H9 (cell line): ENCODE data around the gene FHL1. TPM values are rescaled to one million over a fixed set of nuclear protein-coding genes. Genes with fewer than 3 reads are reported as not detected.

Experiments
- DNase-seq: peaks from one replicate; pipeline ENCODE4 v3.0.0-alpha.2; 2017
- H2AFZ ChIP-seq: one replicate; pipeline ENCODE4 v1.6.1; 2013; ENCODE audit warnings: mild to moderate bottlenecking, low read length, control low read depth, moderate library complexity
- H2AK5ac ChIP-seq: 2 replicates; pipeline ENCODE4 v1.6.1; 2013; ENCODE audit warnings: low read length, control low read depth, mixed read lengths; ENCODE audit not compliant: insufficient read length
- H2BK120ac ChIP-seq: one replicate; pipeline ENCODE4 v1.6.1; 2013; ENCODE audit warnings: low read depth, mild to moderate bottlenecking, low read length, control low read depth, inconsistent platforms; ENCODE audit not compliant: poor library complexity, severe bottlenecking
- H2BK12ac ChIP-seq: 2 replicates; pipeline ENCODE4 v1.6.1; 2013; ENCODE audit warnings: low read length, control low read depth, mixed read lengths, low read depth; ENCODE audit not compliant: insufficient read length
- H2BK15ac ChIP-seq: 2 replicates; pipeline ENCODE4 v1.6.1; 2013; ENCODE audit warnings: low read depth, low read length, control low read depth
- H2BK20ac ChIP-seq: one replicate; pipeline ENCODE4 v1.6.1; 2013; ENCODE audit warnings: low read depth, mild to moderate bottlenecking, low read length, control low read depth, inconsistent platforms; ENCODE audit not compliant: poor library complexity, severe bottlenecking
- H2BK5ac ChIP-seq: 2 replicates; pipeline ENCODE4 v1.6.1; 2013; ENCODE audit warnings: low read length, control low read depth, mixed read lengths; ENCODE audit not compliant: insufficient read length
- H3K14ac ChIP-seq: 2 replicates; pipeline ENCODE4 v1.6.1; 2013; ENCODE audit warnings: low read length, control low read depth; ENCODE audit not compliant: insufficient read depth
- H3K18ac ChIP-seq: 2 replicates; pipeline ENCODE4 v1.6.1; 2013; ENCODE audit warnings: low read depth, mild to moderate bottlenecking, mixed read lengths, low read length, control low read depth; ENCODE audit not compliant: insufficient read length
- H3K23ac ChIP-seq: 2 replicates; pipeline ENCODE4 v1.6.1; 2013; ENCODE audit warnings: low read length, control low read depth, mixed read lengths, low read depth; ENCODE audit not compliant: insufficient read length
- H3K23me2 ChIP-seq: 2 replicates; pipeline ENCODE4 v1.6.1; 2013; ENCODE audit warnings: low read depth, mild to moderate bottlenecking, mixed read lengths, low read length, control low read depth; ENCODE audit not compliant: insufficient read length, poor library complexity, severe bottlenecking
- H3K27ac ChIP-seq: 2 replicates; pipeline ENCODE4 v1.5.1; 2013; ENCODE audit warnings: low read length, control low read depth, mixed read lengths, low read depth; ENCODE audit not compliant: insufficient read length
- H3K27me3 ChIP-seq: 2 replicates; pipeline ENCODE4 v1.6.1; 2013; ENCODE audit warnings: low read length, control low read depth, inconsistent platforms; ENCODE audit not compliant: insufficient read depth
- H3K4ac ChIP-seq: 2 replicates; pipeline ENCODE4 v1.6.1; 2013; ENCODE audit warnings: low read depth, mild to moderate bottlenecking, control low read depth, inconsistent platforms, low read length, moderate library complexity
- H3K4me1 ChIP-seq: 2 replicates; pipeline ENCODE4 v1.6.1; 2013; ENCODE audit warnings: low read length, control low read depth, inconsistent platforms; ENCODE audit not compliant: insufficient read depth
- H3K4me2 ChIP-seq: 2 replicates; pipeline ENCODE4 v1.6.1; 2013; ENCODE audit warnings: low read length, control low read depth, mixed read lengths; ENCODE audit not compliant: insufficient read length, insufficient read depth
- H3K56ac ChIP-seq: 2 replicates; pipeline ENCODE4 v1.6.1; 2013; ENCODE audit warnings: low read depth, mild to moderate bottlenecking, mixed read lengths, low read length, control low read depth; ENCODE audit not compliant: insufficient read length
- H3K79me1 ChIP-seq: 2 replicates; pipeline ENCODE4 v1.6.1; 2013; ENCODE audit warnings: low read depth, mild to moderate bottlenecking, moderate library complexity, low read length, control low read depth, inconsistent platforms; ENCODE audit not compliant: insufficient read depth, poor library complexity, severe bottlenecking
- H3K79me2 ChIP-seq: 2 replicates; pipeline ENCODE4 v1.6.1; 2013; ENCODE audit warnings: low read length, control low read depth, inconsistent platforms; ENCODE audit not compliant: insufficient read depth
- H3K9ac ChIP-seq: 2 replicates; pipeline ENCODE4 v1.6.1; 2013; ENCODE audit warnings: low read length, control low read depth, mixed read lengths; ENCODE audit not compliant: insufficient read length; ENCODE audit errors: extremely low read depth
- H3K9me3 ChIP-seq: one replicate; pipeline ENCODE4 v1.6.1; 2013; ENCODE audit warnings: low read depth, low read length, inconsistent platforms; ENCODE audit not compliant: control insufficient read depth
- H3T11ph ChIP-seq: one replicate; pipeline ENCODE4 v1.6.1; 2013; ENCODE audit warnings: mild to moderate bottlenecking, low read length, control low read depth, inconsistent platforms
- H4K20me1 ChIP-seq: one replicate; pipeline ENCODE4 v1.6.1; 2013; ENCODE audit not compliant: control insufficient read depth, insufficient read length, insufficient read depth
- H4K5ac ChIP-seq: 2 replicates; pipeline ENCODE4 v1.6.1; 2013; ENCODE audit warnings: low read depth, mild to moderate bottlenecking, mixed read lengths, low read length, control low read depth; ENCODE audit not compliant: insufficient read length
- H4K8ac ChIP-seq: replicated peaks from 2 replicates; pipeline ENCODE4 v1.6.1; 2013; ENCODE audit warnings: low read length, control low read depth, mixed read lengths, low read depth; ENCODE audit not compliant: insufficient read length
- H4K91ac ChIP-seq: 2 replicates; pipeline ENCODE4 v1.6.1; 2013; ENCODE audit warnings: low read depth, mild to moderate bottlenecking, moderate library complexity, mixed read lengths, low read length, control low read depth; ENCODE audit not compliant: insufficient read length
- H3K27ac Mint-ChIP-seq, 3 experiments: 2 replicates in 2 of 3; 3 replicates in 1 of 3; pipeline ENCODE4 v1.8.0; 2020 to 2021; ENCODE audit warnings: mixed read lengths in 3 of 3, mild to moderate bottlenecking in 1 of 3, moderate library complexity in 1 of 3
- H3K27me3 Mint-ChIP-seq: 2 replicates; pipeline ENCODE4 v1.8.0; 2021; ENCODE audit warnings: low read depth, mild to moderate bottlenecking, moderate library complexity, mixed read lengths
- H3K36me3 Mint-ChIP-seq, 3 experiments: 2 replicates in 2 of 3; 3 replicates in 1 of 3; pipeline ENCODE4 v1.8.0; 2020 to 2021; ENCODE audit warnings: low read depth in 3 of 3, mixed read lengths in 3 of 3; ENCODE audit not compliant: insufficient read depth in 1 of 3
- H3K4me1 Mint-ChIP-seq, 2 experiments: 2 replicates each; pipeline ENCODE4 v1.8.0; 2020; ENCODE audit warnings: mixed read lengths in 2 of 2
- H3K4me3 Mint-ChIP-seq, 2 experiments: 2 replicates in 1 of 2; 3 replicates in 1 of 2; pipeline ENCODE4 v1.8.0; 2020 to 2021; ENCODE audit warnings: mild to moderate bottlenecking in 2 of 2, mixed read lengths in 2 of 2, moderate library complexity in 1 of 2
- H3K9me3 Mint-ChIP-seq, 2 experiments: 2 replicates in 1 of 2; 3 replicates in 1 of 2; pipeline ENCODE4 v1.8.0; 2020; ENCODE audit warnings: mild to moderate bottlenecking in 2 of 2, mixed read lengths in 2 of 2, moderate library complexity in 1 of 2
- WGBS: extraction: QIAGEN DNeasy Blood & Tissue Kit; methylation state at CpG from one replicate; pipeline ENCODE4 v1.1.7; 2013; ENCODE audit warnings: missing lambda C conversion rate, low lambda C conversion rate, mixed read lengths; ENCODE audit not compliant: insufficient read length; ENCODE audit errors: extremely low coverage; 5-methylcytosine and 5-hydroxymethylcytosine counted together
- total RNA-seq: library from RNA; stranded (reverse); gene quantifications from 2 replicates; pipeline ENCODE4 v1.2.1, GENCODE V29; 2021
- TF ChIP-seq, protein P1 (sequence below): fragments of 200-600 bp; sonication (generic); conservative IDR thresholded peaks from 3 replicates; pipeline ENCODE4 v1.8.0; 2021; ENCODE audit warnings: antibody characterized with exemption, mild to moderate bottlenecking

FHL1 gene
- total RNA-seq, 1 experiment from 2014 or later, result 20.0 TPM

DNA sequence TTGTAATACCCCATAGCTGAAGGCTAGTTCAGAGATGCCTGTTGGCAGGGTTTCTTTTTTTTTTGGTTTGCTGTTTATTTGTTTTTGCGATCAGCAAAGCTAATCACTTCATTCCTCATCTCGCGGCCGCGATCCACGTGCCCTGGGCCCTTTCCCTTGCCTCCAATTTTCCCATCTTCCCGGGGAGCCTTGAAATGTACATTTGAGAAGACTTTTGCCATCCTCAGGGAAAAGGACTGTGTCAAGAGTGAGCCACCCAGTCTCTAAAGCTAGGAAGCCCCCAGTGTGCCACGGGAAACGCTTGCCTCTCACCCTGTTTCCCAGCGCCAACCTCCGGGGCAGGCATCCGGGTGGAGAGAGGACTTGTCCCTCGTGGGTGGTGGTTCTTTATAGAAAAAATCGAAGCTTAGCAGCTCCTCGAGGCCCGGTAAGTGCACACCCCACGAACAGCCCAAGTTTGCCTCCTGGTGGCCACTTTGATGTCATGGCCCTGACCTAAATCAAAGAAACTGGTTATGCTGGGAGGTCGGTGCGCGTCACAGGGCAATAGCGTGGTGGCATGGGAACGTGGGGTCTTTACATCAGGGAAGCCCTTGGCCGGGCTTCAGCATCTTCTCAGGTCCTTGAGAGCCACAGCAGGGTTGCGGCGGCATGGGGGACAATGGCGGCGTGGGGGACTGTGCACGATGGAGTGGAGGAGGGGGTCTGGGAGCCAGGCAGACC is 61.8 kb downstream of the FHL1 start:
- no peak overlapping the region for H2BK20ac ChIP-seq
- H3K4ac ChIP-seq, result no peak overlapping the region
- no peak overlapping the region for H3K27ac Mint-ChIP-seq
- H2AFZ ChIP-seq, result no peak overlapping the region
- peaks cover 5 to 28% of the 10 kb centered on the region in 2 experiments for H3K4me1 Mint-ChIP-seq
- H4K20me1 ChIP-seq, result no peaks in the 10 kb centered on the region
- no peak overlapping the region for H4K5ac ChIP-seq
- H3K23ac ChIP-seq, result no peak overlapping the region
- no peak overlapping the region for H3K27ac ChIP-seq
- DNase-seq, result peak; percentile 47
- H2AK5ac ChIP-seq, result no peak overlapping the region
- no peak overlapping the region for H4K91ac ChIP-seq
- H3K14ac ChIP-seq, result no peak overlapping the region
- H3K4me1 ChIP-seq, result no peaks in the 10 kb centered on the region
- no peaks in the 10 kb centered on the region for H3K79me1 ChIP-seq
- peaks cover 59 to 65% of the 10 kb centered on the region in 2 experiments for H3K9me3 Mint-ChIP-seq
- H2BK5ac ChIP-seq, result no peak overlapping the region
- H3K79me2 ChIP-seq, result no peaks in the 10 kb centered on the region
- no CpG with 5 or more reads among the region's 28 CpGs for WGBS
- no peaks in the 10 kb centered on the region for H3K27me3 ChIP-seq
- H3K9ac ChIP-seq, result no peak overlapping the region
- H2BK12ac ChIP-seq, result no peak overlapping the region
- no peak overlapping the region for H2BK15ac ChIP-seq
- TF ChIP-seq, protein P1, sequence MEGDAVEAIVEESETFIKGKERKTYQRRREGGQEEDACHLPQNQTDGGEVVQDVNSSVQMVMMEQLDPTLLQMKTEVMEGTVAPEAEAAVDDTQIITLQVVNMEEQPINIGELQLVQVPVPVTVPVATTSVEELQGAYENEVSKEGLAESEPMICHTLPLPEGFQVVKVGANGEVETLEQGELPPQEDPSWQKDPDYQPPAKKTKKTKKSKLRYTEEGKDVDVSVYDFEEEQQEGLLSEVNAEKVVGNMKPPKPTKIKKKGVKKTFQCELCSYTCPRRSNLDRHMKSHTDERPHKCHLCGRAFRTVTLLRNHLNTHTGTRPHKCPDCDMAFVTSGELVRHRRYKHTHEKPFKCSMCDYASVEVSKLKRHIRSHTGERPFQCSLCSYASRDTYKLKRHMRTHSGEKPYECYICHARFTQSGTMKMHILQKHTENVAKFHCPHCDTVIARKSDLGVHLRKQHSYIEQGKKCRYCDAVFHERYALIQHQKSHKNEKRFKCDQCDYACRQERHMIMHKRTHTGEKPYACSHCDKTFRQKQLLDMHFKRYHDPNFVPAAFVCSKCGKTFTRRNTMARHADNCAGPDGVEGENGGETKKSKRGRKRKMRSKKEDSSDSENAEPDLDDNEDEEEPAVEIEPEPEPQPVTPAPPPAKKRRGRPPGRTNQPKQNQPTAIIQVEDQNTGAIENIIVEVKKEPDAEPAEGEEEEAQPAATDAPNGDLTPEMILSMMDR, result peak; percentile 56
- no peak overlapping the region for H3T11ph ChIP-seq
- no peak overlapping the region for H3K56ac ChIP-seq
- no peak overlapping the region for H3K4me3 Mint-ChIP-seq
- no peak overlapping the region for H3K18ac ChIP-seq
- H4K8ac ChIP-seq, result no peak overlapping the region
- H3K27me3 Mint-ChIP-seq, result peaks cover 1% of the 10 kb centered on the region; the same call in 1 of the 2 replicates
- H3K4me2 ChIP-seq, result no peak overlapping the region
- peaks cover 19 to 28% (median 27%) of the 10 kb centered on the region in 3 experiments; a peak in 6 of 7 replicates for H3K36me3 Mint-ChIP-seq
- H2BK120ac ChIP-seq, result no peak overlapping the region
- H3K9me3 ChIP-seq, result peaks cover 71% of the 10 kb centered on the region
- H3K23me2 ChIP-seq, result no peaks in the 10 kb centered on the region
